ENCODE results near the gene PRPF18.

DNA sequence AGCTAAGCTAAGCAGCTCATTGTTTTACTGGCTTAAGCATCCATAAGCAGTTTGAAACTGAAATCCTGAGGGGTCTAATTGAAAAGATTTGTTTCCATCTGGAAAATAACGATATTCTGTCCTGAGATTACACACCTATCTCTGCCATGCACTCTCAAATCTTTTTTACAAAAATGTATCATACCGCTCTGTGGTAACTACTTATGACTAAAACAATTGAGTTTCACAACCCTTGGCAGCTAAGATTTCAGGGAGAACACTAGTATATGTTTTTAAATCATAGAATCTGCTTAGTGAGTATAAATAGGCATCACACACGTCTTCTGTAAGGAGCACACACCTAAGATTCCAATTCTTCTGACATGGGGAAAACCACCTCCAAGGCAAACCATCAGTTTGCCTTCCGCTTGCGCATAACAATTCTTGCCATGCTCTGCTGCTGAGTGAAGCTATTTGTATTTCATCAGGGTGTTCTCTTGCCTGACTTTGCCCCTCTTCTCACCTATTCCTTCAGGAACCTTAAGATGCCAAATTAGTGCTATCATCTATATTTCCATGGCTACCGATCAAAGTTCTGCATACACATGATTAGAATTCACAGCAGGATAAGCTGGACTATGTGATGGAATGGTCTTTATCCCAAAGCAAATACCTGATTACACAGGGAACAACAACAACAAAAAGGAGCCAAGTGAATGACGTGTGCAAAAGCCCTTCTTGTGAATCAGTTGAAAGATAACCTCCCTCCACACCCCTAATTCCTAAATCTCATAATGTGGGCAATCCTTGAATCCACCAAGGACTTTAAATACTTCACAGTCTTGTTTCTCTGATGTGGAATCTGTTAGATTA, 40.9 kb downstream of the PRPF18 start:
- TF ChIP-seq, protein P1, sequence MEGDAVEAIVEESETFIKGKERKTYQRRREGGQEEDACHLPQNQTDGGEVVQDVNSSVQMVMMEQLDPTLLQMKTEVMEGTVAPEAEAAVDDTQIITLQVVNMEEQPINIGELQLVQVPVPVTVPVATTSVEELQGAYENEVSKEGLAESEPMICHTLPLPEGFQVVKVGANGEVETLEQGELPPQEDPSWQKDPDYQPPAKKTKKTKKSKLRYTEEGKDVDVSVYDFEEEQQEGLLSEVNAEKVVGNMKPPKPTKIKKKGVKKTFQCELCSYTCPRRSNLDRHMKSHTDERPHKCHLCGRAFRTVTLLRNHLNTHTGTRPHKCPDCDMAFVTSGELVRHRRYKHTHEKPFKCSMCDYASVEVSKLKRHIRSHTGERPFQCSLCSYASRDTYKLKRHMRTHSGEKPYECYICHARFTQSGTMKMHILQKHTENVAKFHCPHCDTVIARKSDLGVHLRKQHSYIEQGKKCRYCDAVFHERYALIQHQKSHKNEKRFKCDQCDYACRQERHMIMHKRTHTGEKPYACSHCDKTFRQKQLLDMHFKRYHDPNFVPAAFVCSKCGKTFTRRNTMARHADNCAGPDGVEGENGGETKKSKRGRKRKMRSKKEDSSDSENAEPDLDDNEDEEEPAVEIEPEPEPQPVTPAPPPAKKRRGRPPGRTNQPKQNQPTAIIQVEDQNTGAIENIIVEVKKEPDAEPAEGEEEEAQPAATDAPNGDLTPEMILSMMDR (IDR thresholded peaks at IDR 0.05) = no peak
- no peak for TF ChIP-seq EZH2 (IDR thresholded peaks at IDR 0.05; ENCODE audit: borderline replicate concordance, insufficient read depth, low read depth, low read length, poor library complexity, severe bottlenecking)
